ENCODE data around the gene USP24.

GRCh38 chr1:55061706-55062321 is 153.3 kb downstream of the USP24 start:
- TF ChIP-seq EZH2phosphoT487 (IDR thresholded peaks at IDR 0.05; ENCODE audit: borderline replicate concordance, low read length) (no peak), CTCF (IDR thresholded peaks at IDR 0.05; ENCODE audit: low read depth, low read length, poor library complexity, severe bottlenecking) (no peak)

Measured in DOHH2 (cell line).